Activated T-cell treated with anti-CD3 and anti-CD28 coated beads, Interleukin-2, amount 50 U/mL, for 48 hours (primary cell): ENCODE measurements around the gene NCR2.

Source experiments
- DNase-seq, 2 experiments: peaks; one replicate each; pipeline ENCODE4 v3.0.0-alpha.2; 2020

The NCR2 gene

GRCh38 chr6:41331401-41332150 is 3.8 kb upstream of the NCR2 start:
- no peak for DNase-seq

- no peak for DNase-seq
Measured at GRCh38 chr6:41332241-41332640, 3.2 kb upstream of the NCR2 start.

- DNase-seq: no peak
Measured at GRCh38 chr6:41332842-41333736, 2.3 kb upstream of the NCR2 start.

- DNase-seq: no peak
Measured at GRCh38 chr6:41334482-41335040, 847 bp upstream of the NCR2 start.

GRCh38 chr6:41335943-41336342 is 535 bp downstream of the NCR2 start:
- no peak for DNase-seq

GRCh38 chr6:41336824-41337223 is 1.4 kb downstream of the NCR2 start:
- no peak for DNase-seq

GRCh38 chr6:41337709-41338108 is 2.3 kb downstream of the NCR2 start:
- no peak for DNase-seq

GRCh38 chr6:41338659-41339058 is 3.3 kb downstream of the NCR2 start:
- DNase-seq: no peak

- DNase-seq: no peak
Measured at GRCh38 chr6:41341580-41341979, 6.2 kb downstream of the NCR2 start.

- no peak for DNase-seq
Measured at GRCh38 chr6:41342241-41342640, 6.8 kb downstream of the NCR2 start.

- DNase-seq: no peak
Measured at GRCh38 chr6:41343641-41344187, 8.3 kb downstream of the NCR2 start.

GRCh38 chr6:41344876-41345275 is 9.5 kb downstream of the NCR2 start:
- peak; percentile 28 to 34 for DNase-seq

GRCh38 chr6:41345901-41346300 is 10.5 kb downstream of the NCR2 start:
- DNase-seq: no peak

- no peak for DNase-seq
Measured at GRCh38 chr6:41346441-41346840, 11.0 kb downstream of the NCR2 start.

- no peak for DNase-seq
Measured at GRCh38 chr6:41347378-41348050, 12.1 kb downstream of the NCR2 start.

- DNase-seq: no peak
Measured at GRCh38 chr6:41348934-41349333, 13.5 kb downstream of the NCR2 start.

GRCh38 chr6:41352396-41352795 is 17.0 kb downstream of the NCR2 start:
- no peak for DNase-seq

- DNase-seq: no peak
Measured at GRCh38 chr6:41352907-41353306, 17.5 kb downstream of the NCR2 start.

- no peak for DNase-seq
Measured at GRCh38 chr6:41353333-41353732, 17.9 kb downstream of the NCR2 start.

GRCh38 chr6:41355952-41356351 is 20.5 kb downstream of the NCR2 start:
- no peak for DNase-seq

- DNase-seq: no peak
Measured at GRCh38 chr6:41356825-41357224, 21.4 kb downstream of the NCR2 start.

GRCh38 chr6:41358503-41358902 is 23.1 kb downstream of the NCR2 start:
- DNase-seq: no peak
